ENCODE measurements around the gene PMP22. TPM values are rescaled to one million over a fixed set of nuclear protein-coding genes. Genes with fewer than 3 reads are reported as not detected.

The PMP22 gene
- total RNA-seq, 1 experiment from 2014 or later, result 28.7 TPM

- peak; percentile 48 to 77 (median 65); a peak in 5 of 6 replicates for TF ChIP-seq CTCF (IDR thresholded peaks at IDR 0.05 in 2 of 3, conservative IDR thresholded peaks at IDR 0.05 in 1 of 3; ENCODE audit: borderline replicate concordance in 1 of 3, insufficient read depth in 1 of 3, low read depth in 2 of 3, low read length in 2 of 3)
- no peak for TF ChIP-seq SRF (IDR thresholded peaks at IDR 0.05; ENCODE audit: low read depth)
- TF ChIP-seq ZFX (IDR thresholded peaks at IDR 0.05), result peak; percentile 85
- no peak for TF ChIP-seq JUND (IDR thresholded peaks at IDR 0.05)
- no peak for TF ChIP-seq ELF1 (IDR thresholded peaks at IDR 0.05; ENCODE audit: borderline replicate concordance, low read depth)
Measured at GRCh38 chr17:15260376-15261257, 4.5 kb downstream of the PMP22 start (continued).

- BruUV-seq (replicated peaks), result no TSS peak
- RAD21 ChIA-PET (ENCODE audit: low non-redundant PET in 1 of 2, low total read pairs in 2 of 2, uncharacterized antibody in 2 of 2, unreplicated experiment in 2 of 2), result interaction anchor here (0.9 to 1.2 kb wide), 3 partner anchors 151 to 245 kb away, joined by 3 to 4 read pairs (median 3); no protein-coding TSS in a partner anchor
- intact Hi-C loops (cut with micrococcal nuclease), result loop anchor here (5.0 kb wide), 1 partner anchor 689 kb away; the partner anchor contains the start of gene ADORA2B
Measured at GRCh38 chr17:15257796-15258512, 7.2 kb downstream of the PMP22 start.

More at GRCh38 chr17:15257796-15258512, 7.2 kb downstream of the PMP22 start:
- ChIA-PET CTCF (interaction anchor here (0.9 to 8.6 kb wide), 6 partner anchors 10 to 245 kb away, joined by 3 to 77 read pairs (median 4); no protein-coding TSS in a partner anchor), POLR2A (interaction anchor here (0.9 kb wide), 1 partner anchor 9 kb away, joined by 3 read pairs; no protein-coding TSS in a partner anchor)
- ATAC-seq (no peak), DNase-seq (ENCODE audit: low read depth, low spot score) (no peak)
- H3K4me2 ChIP-seq (ENCODE audit: low read length), result peak overlapping the region; percentile 58
- no peak overlapping the region for H2AFZ ChIP-seq (ENCODE audit: low read depth, low read length, poor library complexity, severe bottlenecking)
- H3K79me2 ChIP-seq (ENCODE audit: insufficient read depth, low read length), result peaks cover 38% of the 10 kb centered on the region
- H3K9me3 ChIP-seq (ENCODE audit: control insufficient read depth in 1 of 2, insufficient read depth in 1 of 2, low read depth in 1 of 2, low read length in 2 of 2), result no peaks in the 10 kb centered on the region
- H3K27ac ChIP-seq (ENCODE audit: low read depth, low read length), result 0 out of 2 replicates have a peak overlapping the region, but pooled peaks have one; percentile 8
- H3K9ac ChIP-seq (ENCODE audit: low read length), result 0 out of 2 replicates have a peak overlapping the region, but pooled peaks have one; percentile 27
- no peak overlapping the region for H3K4me3 ChIP-seq (replicated peaks in 1 of 2; ENCODE audit: low read depth in 1 of 2, low read length in 2 of 2)
- no peaks in the 10 kb centered on the region for H3K9me2 ChIP-seq (ENCODE audit: insufficient read depth)
- TF ChIP-seq SRF (IDR thresholded peaks at IDR 0.05; ENCODE audit: low read depth), result no peak
- TF ChIP-seq JUND (IDR thresholded peaks at IDR 0.05), result no peak
- TF ChIP-seq RAD21 (IDR thresholded peaks at IDR 0.05; ENCODE audit: low read depth), result no peak
- no peak for TF ChIP-seq EZH2phosphoT487 (IDR thresholded peaks at IDR 0.05; ENCODE audit: borderline replicate concordance)
- no peak for TF ChIP-seq YY1 (IDR thresholded peaks at IDR 0.05; ENCODE audit: extremely low read depth, insufficient replicate concordance, low read depth, low read length)
- TF ChIP-seq POLR2AphosphoS5 (IDR thresholded peaks at IDR 0.05; ENCODE audit: low read depth, low read length), result no peak
- TF ChIP-seq CEBPB (IDR thresholded peaks at IDR 0.05; ENCODE audit: low read depth), result no peak
- TF ChIP-seq TCF7L2 (IDR thresholded peaks at IDR 0.05; ENCODE audit: borderline replicate concordance, extremely low read depth, insufficient read depth, insufficient read length), result no peak
- TF ChIP-seq ELF1 (IDR thresholded peaks at IDR 0.05; ENCODE audit: borderline replicate concordance, low read depth), result no peak
- TF ChIP-seq MAX (IDR thresholded peaks at IDR 0.05), result no peak
- peaks cover 3 to 15% of the 10 kb centered on the region in 2 experiments; a peak in 1 of 4 replicates for H3K36me3 ChIP-seq (ENCODE audit: control insufficient read depth in 1 of 2, insufficient read depth in 2 of 2, low read length in 2 of 2)
- no peaks in the 10 kb centered on the region for H3K27me3 ChIP-seq (ENCODE audit: insufficient read depth, low read length)
- no peaks in the 10 kb centered on the region for H4K20me1 ChIP-seq (ENCODE audit: insufficient read depth)
- H3K4me1 ChIP-seq (ENCODE audit: control insufficient read depth in 1 of 2, insufficient read depth in 2 of 2, low read length in 2 of 2), result peaks cover 13 to 39% of the 10 kb centered on the region in 2 experiments; a peak in 3 of 4 replicates

All from HCT116 (cell line).